Thyroid gland (tissue), 4 donors: ENCODE data around the gene POGZ.

Experiments used
- POLR2A ChIP-seq, 2 donors: fragments of 450-650 bp; IDR thresholded peaks; one replicate each; pipeline ENCODE4 v1.6.1; 2017; ENCODE audit warnings: antibody characterized with exemption in 2 of 2, mild to moderate bottlenecking in 2 of 2, moderate library complexity in 1 of 2
- TF ChIP-seq, protein P1 (sequence below), 6 experiments: fragments of 200-600 bp in 3 of 6; fragments of 450-650 bp in 3 of 6; sonication (generic) in 3 of 6; IDR thresholded peaks; one replicate each; pipeline ENCODE4 v1.5.1; 2016 to 2019; ENCODE audit warnings: antibody characterized with exemption in 6 of 6, mild to moderate bottlenecking in 2 of 6, inconsistent platforms in 1 of 6, moderate library complexity in 1 of 6

DNA sequence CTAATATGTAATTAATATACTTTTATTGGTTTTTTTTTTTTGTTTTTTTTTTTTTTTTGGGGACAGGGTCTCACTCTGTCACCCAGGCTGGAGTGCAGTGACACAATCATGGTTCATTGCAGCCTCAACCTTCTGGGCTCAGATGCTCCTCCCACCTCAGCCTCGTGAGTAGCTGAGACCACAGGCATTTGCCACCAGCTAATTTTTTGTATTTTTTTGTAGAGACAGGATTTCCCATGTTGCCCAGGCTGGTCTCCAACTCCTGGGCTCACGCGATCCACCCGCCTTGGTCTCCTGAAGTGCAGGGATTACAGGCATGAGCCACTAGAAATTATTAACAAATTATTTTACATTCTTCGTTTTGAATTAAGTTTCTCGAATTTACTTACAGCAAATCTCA, 16.8 kb upstream of the POGZ start:
- TF ChIP-seq POLR2A (IDR thresholded peaks at IDR 0.05), result no peak
- TF ChIP-seq, protein P1, sequence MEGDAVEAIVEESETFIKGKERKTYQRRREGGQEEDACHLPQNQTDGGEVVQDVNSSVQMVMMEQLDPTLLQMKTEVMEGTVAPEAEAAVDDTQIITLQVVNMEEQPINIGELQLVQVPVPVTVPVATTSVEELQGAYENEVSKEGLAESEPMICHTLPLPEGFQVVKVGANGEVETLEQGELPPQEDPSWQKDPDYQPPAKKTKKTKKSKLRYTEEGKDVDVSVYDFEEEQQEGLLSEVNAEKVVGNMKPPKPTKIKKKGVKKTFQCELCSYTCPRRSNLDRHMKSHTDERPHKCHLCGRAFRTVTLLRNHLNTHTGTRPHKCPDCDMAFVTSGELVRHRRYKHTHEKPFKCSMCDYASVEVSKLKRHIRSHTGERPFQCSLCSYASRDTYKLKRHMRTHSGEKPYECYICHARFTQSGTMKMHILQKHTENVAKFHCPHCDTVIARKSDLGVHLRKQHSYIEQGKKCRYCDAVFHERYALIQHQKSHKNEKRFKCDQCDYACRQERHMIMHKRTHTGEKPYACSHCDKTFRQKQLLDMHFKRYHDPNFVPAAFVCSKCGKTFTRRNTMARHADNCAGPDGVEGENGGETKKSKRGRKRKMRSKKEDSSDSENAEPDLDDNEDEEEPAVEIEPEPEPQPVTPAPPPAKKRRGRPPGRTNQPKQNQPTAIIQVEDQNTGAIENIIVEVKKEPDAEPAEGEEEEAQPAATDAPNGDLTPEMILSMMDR (IDR thresholded peaks at IDR 0.05), result no peak
